H9 (cell line): ENCODE results near the gene TPSAB1. TPM values are rescaled to one million over a fixed set of nuclear protein-coding genes. Genes with fewer than 3 reads are reported as not detected.

Experiments
- DNase-seq: peaks from one replicate; pipeline ENCODE4 v3.0.0-alpha.2; 2017
- H2AFZ ChIP-seq: one replicate; pipeline ENCODE4 v1.6.1; 2013; ENCODE audit warnings: mild to moderate bottlenecking, low read length, control low read depth, moderate library complexity
- H2AK5ac ChIP-seq: 2 replicates; pipeline ENCODE4 v1.6.1; 2013; ENCODE audit warnings: low read length, control low read depth, mixed read lengths; ENCODE audit not compliant: insufficient read length
- H2BK120ac ChIP-seq: one replicate; pipeline ENCODE4 v1.6.1; 2013; ENCODE audit warnings: low read depth, mild to moderate bottlenecking, low read length, control low read depth, inconsistent platforms; ENCODE audit not compliant: poor library complexity, severe bottlenecking
- H2BK12ac ChIP-seq: 2 replicates; pipeline ENCODE4 v1.6.1; 2013; ENCODE audit warnings: low read length, control low read depth, mixed read lengths, low read depth; ENCODE audit not compliant: insufficient read length
- H2BK15ac ChIP-seq: 2 replicates; pipeline ENCODE4 v1.6.1; 2013; ENCODE audit warnings: low read depth, low read length, control low read depth
- H2BK20ac ChIP-seq: one replicate; pipeline ENCODE4 v1.6.1; 2013; ENCODE audit warnings: low read depth, mild to moderate bottlenecking, low read length, control low read depth, inconsistent platforms; ENCODE audit not compliant: poor library complexity, severe bottlenecking
- H2BK5ac ChIP-seq: 2 replicates; pipeline ENCODE4 v1.6.1; 2013; ENCODE audit warnings: low read length, control low read depth, mixed read lengths; ENCODE audit not compliant: insufficient read length
- H3K14ac ChIP-seq: 2 replicates; pipeline ENCODE4 v1.6.1; 2013; ENCODE audit warnings: low read length, control low read depth; ENCODE audit not compliant: insufficient read depth
- H3K18ac ChIP-seq: 2 replicates; pipeline ENCODE4 v1.6.1; 2013; ENCODE audit warnings: low read depth, mild to moderate bottlenecking, mixed read lengths, low read length, control low read depth; ENCODE audit not compliant: insufficient read length
- H3K23ac ChIP-seq: 2 replicates; pipeline ENCODE4 v1.6.1; 2013; ENCODE audit warnings: low read length, control low read depth, mixed read lengths, low read depth; ENCODE audit not compliant: insufficient read length
- H3K23me2 ChIP-seq: 2 replicates; pipeline ENCODE4 v1.6.1; 2013; ENCODE audit warnings: low read depth, mild to moderate bottlenecking, mixed read lengths, low read length, control low read depth; ENCODE audit not compliant: insufficient read length, poor library complexity, severe bottlenecking
- H3K27ac ChIP-seq: 2 replicates; pipeline ENCODE4 v1.5.1; 2013; ENCODE audit warnings: low read length, control low read depth, mixed read lengths, low read depth; ENCODE audit not compliant: insufficient read length
- H3K27me3 ChIP-seq: 2 replicates; pipeline ENCODE4 v1.6.1; 2013; ENCODE audit warnings: low read length, control low read depth, inconsistent platforms; ENCODE audit not compliant: insufficient read depth
- H3K4ac ChIP-seq: 2 replicates; pipeline ENCODE4 v1.6.1; 2013; ENCODE audit warnings: low read depth, mild to moderate bottlenecking, control low read depth, inconsistent platforms, low read length, moderate library complexity
- H3K4me1 ChIP-seq: 2 replicates; pipeline ENCODE4 v1.6.1; 2013; ENCODE audit warnings: low read length, control low read depth, inconsistent platforms; ENCODE audit not compliant: insufficient read depth
- H3K4me2 ChIP-seq: 2 replicates; pipeline ENCODE4 v1.6.1; 2013; ENCODE audit warnings: low read length, control low read depth, mixed read lengths; ENCODE audit not compliant: insufficient read length, insufficient read depth
- H3K56ac ChIP-seq: 2 replicates; pipeline ENCODE4 v1.6.1; 2013; ENCODE audit warnings: low read depth, mild to moderate bottlenecking, mixed read lengths, low read length, control low read depth; ENCODE audit not compliant: insufficient read length
- H3K79me1 ChIP-seq: 2 replicates; pipeline ENCODE4 v1.6.1; 2013; ENCODE audit warnings: low read depth, mild to moderate bottlenecking, moderate library complexity, low read length, control low read depth, inconsistent platforms; ENCODE audit not compliant: insufficient read depth, poor library complexity, severe bottlenecking
- H3K79me2 ChIP-seq: 2 replicates; pipeline ENCODE4 v1.6.1; 2013; ENCODE audit warnings: low read length, control low read depth, inconsistent platforms; ENCODE audit not compliant: insufficient read depth
- H3K9ac ChIP-seq: 2 replicates; pipeline ENCODE4 v1.6.1; 2013; ENCODE audit warnings: low read length, control low read depth, mixed read lengths; ENCODE audit not compliant: insufficient read length; ENCODE audit errors: extremely low read depth
- H3K9me3 ChIP-seq: one replicate; pipeline ENCODE4 v1.6.1; 2013; ENCODE audit warnings: low read depth, low read length, inconsistent platforms; ENCODE audit not compliant: control insufficient read depth
- H3T11ph ChIP-seq: one replicate; pipeline ENCODE4 v1.6.1; 2013; ENCODE audit warnings: mild to moderate bottlenecking, low read length, control low read depth, inconsistent platforms
- H4K20me1 ChIP-seq: one replicate; pipeline ENCODE4 v1.6.1; 2013; ENCODE audit not compliant: control insufficient read depth, insufficient read length, insufficient read depth
- H4K5ac ChIP-seq: 2 replicates; pipeline ENCODE4 v1.6.1; 2013; ENCODE audit warnings: low read depth, mild to moderate bottlenecking, mixed read lengths, low read length, control low read depth; ENCODE audit not compliant: insufficient read length
- H4K8ac ChIP-seq: replicated peaks from 2 replicates; pipeline ENCODE4 v1.6.1; 2013; ENCODE audit warnings: low read length, control low read depth, mixed read lengths, low read depth; ENCODE audit not compliant: insufficient read length
- H4K91ac ChIP-seq: 2 replicates; pipeline ENCODE4 v1.6.1; 2013; ENCODE audit warnings: low read depth, mild to moderate bottlenecking, moderate library complexity, mixed read lengths, low read length, control low read depth; ENCODE audit not compliant: insufficient read length
- H3K27ac Mint-ChIP-seq, 3 experiments: 2 replicates in 2 of 3; 3 replicates in 1 of 3; pipeline ENCODE4 v1.8.0; 2020 to 2021; ENCODE audit warnings: mixed read lengths in 3 of 3, mild to moderate bottlenecking in 1 of 3, moderate library complexity in 1 of 3
- H3K27me3 Mint-ChIP-seq: 2 replicates; pipeline ENCODE4 v1.8.0; 2021; ENCODE audit warnings: low read depth, mild to moderate bottlenecking, moderate library complexity, mixed read lengths
- H3K36me3 Mint-ChIP-seq, 3 experiments: 2 replicates in 2 of 3; 3 replicates in 1 of 3; pipeline ENCODE4 v1.8.0; 2020 to 2021; ENCODE audit warnings: low read depth in 3 of 3, mixed read lengths in 3 of 3; ENCODE audit not compliant: insufficient read depth in 1 of 3
- H3K4me1 Mint-ChIP-seq, 2 experiments: 2 replicates each; pipeline ENCODE4 v1.8.0; 2020; ENCODE audit warnings: mixed read lengths in 2 of 2
- H3K4me3 Mint-ChIP-seq, 2 experiments: 2 replicates in 1 of 2; 3 replicates in 1 of 2; pipeline ENCODE4 v1.8.0; 2020 to 2021; ENCODE audit warnings: mild to moderate bottlenecking in 2 of 2, mixed read lengths in 2 of 2, moderate library complexity in 1 of 2
- H3K9me3 Mint-ChIP-seq, 2 experiments: 2 replicates in 1 of 2; 3 replicates in 1 of 2; pipeline ENCODE4 v1.8.0; 2020; ENCODE audit warnings: mild to moderate bottlenecking in 2 of 2, mixed read lengths in 2 of 2, moderate library complexity in 1 of 2
- WGBS: extraction: QIAGEN DNeasy Blood & Tissue Kit; methylation state at CpG from one replicate; pipeline ENCODE4 v1.1.7; 2013; ENCODE audit warnings: missing lambda C conversion rate, low lambda C conversion rate, mixed read lengths; ENCODE audit not compliant: insufficient read length; ENCODE audit errors: extremely low coverage; 5-methylcytosine and 5-hydroxymethylcytosine counted together
- total RNA-seq: library from RNA; stranded (reverse); gene quantifications from 2 replicates; pipeline ENCODE4 v1.2.1, GENCODE V29; 2021
- TF ChIP-seq, protein P1 (sequence below): fragments of 200-600 bp; sonication (generic); conservative IDR thresholded peaks from 3 replicates; pipeline ENCODE4 v1.8.0; 2021; ENCODE audit warnings: antibody characterized with exemption, mild to moderate bottlenecking

Gene TPSAB1
- total RNA-seq, 1 experiment from 2014 or later: not detected

DNA sequence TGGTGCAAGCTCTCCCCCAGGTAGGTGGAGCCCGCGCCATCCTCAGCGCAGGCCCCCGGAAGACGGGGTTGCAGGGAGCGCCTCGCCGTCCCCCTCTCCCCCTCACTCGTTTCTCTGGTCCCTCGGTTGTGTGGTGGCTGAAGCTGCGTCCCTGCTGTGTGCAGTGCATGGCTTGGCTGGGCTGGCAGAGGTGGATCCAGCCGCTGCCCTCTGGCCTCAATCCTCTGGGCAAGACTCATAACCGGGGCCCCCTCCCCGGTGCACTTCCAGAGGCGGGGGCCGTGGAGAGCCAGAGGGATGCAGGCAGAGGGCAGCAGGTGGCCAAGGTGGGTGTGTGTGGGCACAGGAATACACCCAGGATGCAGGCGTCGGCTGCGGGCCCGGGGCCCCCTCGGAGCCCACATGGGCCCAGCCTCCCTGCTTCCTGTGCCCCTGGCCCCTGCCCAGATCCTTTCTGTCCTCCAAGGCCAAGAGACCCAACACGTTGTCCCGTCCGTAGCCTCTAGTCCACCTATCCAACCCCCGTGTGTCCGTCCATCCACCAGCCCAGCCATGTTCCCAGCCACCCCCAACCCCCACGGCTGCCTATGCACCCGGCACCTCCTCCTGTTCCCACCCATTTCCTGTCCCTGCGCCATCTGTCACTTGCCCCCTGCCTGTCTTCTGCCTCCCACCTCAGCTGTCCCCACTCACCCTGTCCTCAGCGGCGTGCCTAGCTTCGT, 24.8 kb upstream of the TPSAB1 start:
- H3T11ph ChIP-seq: no peak overlapping the region
- H3K27me3 Mint-ChIP-seq: no peaks in the 10 kb centered on the region
- no peak overlapping the region for H3K56ac ChIP-seq

More for the DNA sequence above, 24.8 kb upstream of the TPSAB1 start:
- Mint-ChIP-seq H3K4me3 (no peak overlapping the region), H3K9me3 (no peaks in the 10 kb centered on the region), H3K4me1 (no peaks in the 10 kb centered on the region), H3K36me3 (peaks cover 2 to 33% (median 21%) of the 10 kb centered on the region in 3 experiments; a peak in 6 of 7 replicates), H3K27ac (no peak overlapping the region)
- Histone ChIP-seq H3K27me3 (no peaks in the 10 kb centered on the region), H3K9me3 (no peaks in the 10 kb centered on the region), H3K14ac (no peak overlapping the region; the same call in 1 of the 2 replicates), H4K20me1 (peaks cover 3% of the 10 kb centered on the region), H4K8ac (no peak overlapping the region), H3K79me2 (no peaks in the 10 kb centered on the region), H3K23ac (no peak overlapping the region), H2BK5ac (no peak overlapping the region), H2BK12ac (no peak overlapping the region), H2AFZ (no peak overlapping the region), H2BK120ac (no peak overlapping the region), H2BK20ac (no peak overlapping the region), H3K79me1 (no peaks in the 10 kb centered on the region), H3K4ac (no peak overlapping the region), H4K91ac (no peak overlapping the region), H2AK5ac (no peak overlapping the region), H4K5ac (no peak overlapping the region), H3K4me1 (no peaks in the 10 kb centered on the region), H3K23me2 (no peaks in the 10 kb centered on the region), H3K9ac (no peak overlapping the region), H3K18ac (no peak overlapping the region), H3K4me2 (no peak overlapping the region), H2BK15ac (no peak overlapping the region; the same call in 1 of the 2 replicates), H3K27ac (no peak overlapping the region)
- TF ChIP-seq, protein P1, sequence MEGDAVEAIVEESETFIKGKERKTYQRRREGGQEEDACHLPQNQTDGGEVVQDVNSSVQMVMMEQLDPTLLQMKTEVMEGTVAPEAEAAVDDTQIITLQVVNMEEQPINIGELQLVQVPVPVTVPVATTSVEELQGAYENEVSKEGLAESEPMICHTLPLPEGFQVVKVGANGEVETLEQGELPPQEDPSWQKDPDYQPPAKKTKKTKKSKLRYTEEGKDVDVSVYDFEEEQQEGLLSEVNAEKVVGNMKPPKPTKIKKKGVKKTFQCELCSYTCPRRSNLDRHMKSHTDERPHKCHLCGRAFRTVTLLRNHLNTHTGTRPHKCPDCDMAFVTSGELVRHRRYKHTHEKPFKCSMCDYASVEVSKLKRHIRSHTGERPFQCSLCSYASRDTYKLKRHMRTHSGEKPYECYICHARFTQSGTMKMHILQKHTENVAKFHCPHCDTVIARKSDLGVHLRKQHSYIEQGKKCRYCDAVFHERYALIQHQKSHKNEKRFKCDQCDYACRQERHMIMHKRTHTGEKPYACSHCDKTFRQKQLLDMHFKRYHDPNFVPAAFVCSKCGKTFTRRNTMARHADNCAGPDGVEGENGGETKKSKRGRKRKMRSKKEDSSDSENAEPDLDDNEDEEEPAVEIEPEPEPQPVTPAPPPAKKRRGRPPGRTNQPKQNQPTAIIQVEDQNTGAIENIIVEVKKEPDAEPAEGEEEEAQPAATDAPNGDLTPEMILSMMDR: no peak
- DNase-seq: no peak
- WGBS: no CpG with 5 or more reads among the region's 32 CpGs
